Loucy (cell line): ENCODE results near the gene PPARG.

Experiments used
- CTCF ChIP-seq: fragments of 200-600 bp; sonication (generic); conservative IDR thresholded peaks from 2 replicates; pipeline ENCODE4 v1.5.1; 2014; ENCODE audit warnings: mild to moderate bottlenecking, antibody characterized with exemption, low read length
- EZH2phosphoT487 ChIP-seq: fragments of 200-600 bp; IDR thresholded peaks from 2 replicates; pipeline ENCODE4 v1.6.1; 2018; ENCODE audit warnings: antibody characterized with exemption, mild to moderate bottlenecking, moderate library complexity, borderline replicate concordance

- TF ChIP-seq CTCF (no peak), EZH2phosphoT487 (no peak)
These were observed 167.6 kb downstream of the PPARG start for GRCh38 chr3:12456441-12456840.
